Neuronal stem cell (in vitro differentiated cells): Measurements from ENCODE around the gene PFN1.

Experiments used
- DNase-seq: peaks from one replicate; pipeline ENCODE4 v3.0.0-alpha.2; 2013; ENCODE audit warnings: low spot score
- H2AFZ ChIP-seq: one replicate; pipeline ENCODE4 v1.6.1; 2013; ENCODE audit warnings: mild to moderate bottlenecking, low read length, inconsistent platforms
- H2AK5ac ChIP-seq: 2 replicates; pipeline ENCODE4 v1.6.1; 2013; ENCODE audit warnings: low read depth, mild to moderate bottlenecking, inconsistent platforms, low read length, moderate library complexity, mixed read lengths
- H2BK120ac ChIP-seq: 2 replicates; pipeline ENCODE4 v1.6.1; 2013; ENCODE audit warnings: low read depth, mild to moderate bottlenecking, inconsistent platforms, low read length, moderate library complexity, mixed read lengths
- H2BK12ac ChIP-seq: one replicate; pipeline ENCODE4 v1.6.1; 2013; ENCODE audit warnings: low read length, inconsistent platforms
- H2BK15ac ChIP-seq: 2 replicates; pipeline ENCODE4 v1.6.1; 2013; ENCODE audit warnings: mild to moderate bottlenecking, low read length, inconsistent platforms, mixed read lengths
- H2BK5ac ChIP-seq: one replicate; pipeline ENCODE4 v1.6.1; 2013; ENCODE audit warnings: inconsistent platforms, mild to moderate bottlenecking, low read length, moderate library complexity
- H3K14ac ChIP-seq: one replicate; pipeline ENCODE4 v1.6.1; 2013; ENCODE audit warnings: low read length, inconsistent platforms
- H3K18ac ChIP-seq: 2 replicates; pipeline ENCODE4 v1.6.1; 2013; ENCODE audit warnings: low read length, inconsistent platforms
- H3K23ac ChIP-seq: 2 replicates; pipeline ENCODE4 v1.6.1; 2013; ENCODE audit warnings: low read depth, mild to moderate bottlenecking, mixed read lengths, low read length, inconsistent platforms; ENCODE audit not compliant: poor library complexity
- H3K27ac ChIP-seq: replicated peaks from 3 replicates; pipeline ENCODE4 v1.5.1; 2013; ENCODE audit warnings: low read length, inconsistent platforms
- H3K27me3 ChIP-seq, 3 experiments: 2 replicates each; pipeline ENCODE4 v1.6.1; 2013; ENCODE audit warnings: low read length in 3 of 3, mild to moderate bottlenecking in 2 of 3, inconsistent platforms in 1 of 3, low read depth in 1 of 3, mixed read lengths in 1 of 3, moderate library complexity in 1 of 3; ENCODE audit not compliant: control insufficient read depth in 3 of 3, insufficient read depth in 3 of 3
- H3K36me3 ChIP-seq, 2 donors: replicated peaks in 1 of 2; 2 replicates each; pipeline ENCODE4 v1.6.1; 2013; ENCODE audit warnings: low read length in 2 of 2; ENCODE audit not compliant: control insufficient read depth in 2 of 2, insufficient read depth in 2 of 2
- H3K4ac ChIP-seq: 2 replicates; pipeline ENCODE4 v1.6.1; 2013; ENCODE audit warnings: inconsistent platforms, mild to moderate bottlenecking, low read length, moderate library complexity
- H3K4me1 ChIP-seq, 2 donors: 1 replicate in 1 of 2; 2 replicates in 1 of 2; pipeline ENCODE4 v1.6.1; 2013; ENCODE audit warnings: low read length in 2 of 2, low read depth in 1 of 2; ENCODE audit not compliant: control insufficient read depth in 2 of 2, insufficient read depth in 1 of 2
- H3K4me2 ChIP-seq: one replicate; pipeline ENCODE4 v1.6.1; 2013; ENCODE audit warnings: mild to moderate bottlenecking, low read length, inconsistent platforms; ENCODE audit not compliant: insufficient read depth, poor library complexity, severe bottlenecking
- H3K4me3 ChIP-seq, 2 donors: 2 replicates each; pipeline ENCODE4 v1.5.1; 2013; ENCODE audit warnings: low read length in 2 of 2, mild to moderate bottlenecking in 2 of 2, inconsistent platforms in 1 of 2, moderate library complexity in 1 of 2
- H3K79me1 ChIP-seq: one replicate; pipeline ENCODE4 v1.6.1; 2013; ENCODE audit warnings: low read depth, mild to moderate bottlenecking, inconsistent platforms, low read length, moderate library complexity
- H3K9ac ChIP-seq: one replicate; pipeline ENCODE4 v1.6.1; 2013; ENCODE audit warnings: mild to moderate bottlenecking, low read depth, low read length, inconsistent platforms; ENCODE audit not compliant: poor library complexity
- H3K9me3 ChIP-seq, 2 donors: replicated peaks in 1 of 2; 2 replicates each; pipeline versions ENCODE3 to v1.6.1; 2013; ENCODE audit warnings: low read length in 2 of 2, mild to moderate bottlenecking in 2 of 2, inconsistent platforms in 1 of 2, low read depth in 1 of 2, mixed read lengths in 1 of 2, moderate library complexity in 1 of 2; ENCODE audit not compliant: control insufficient read depth in 2 of 2, insufficient read depth in 1 of 2
- H4K8ac ChIP-seq: one replicate; pipeline ENCODE4 v1.6.1; 2013; ENCODE audit warnings: low read depth, mild to moderate bottlenecking, inconsistent platforms, low read length, moderate library complexity
- H4K91ac ChIP-seq: one replicate; pipeline ENCODE4 v1.6.1; 2013; ENCODE audit warnings: low read length, low read depth, mild to moderate bottlenecking, inconsistent platforms; ENCODE audit not compliant: poor library complexity
- WGBS, 2 donors: extraction: QIAGEN DNeasy Blood & Tissue Kit; methylation state at CpG; one replicate each; pipeline ENCODE4 v1.1.7; 2013; ENCODE audit warnings: missing lambda C conversion rate in 2 of 2, mixed read lengths in 1 of 2; ENCODE audit not compliant: insufficient read length in 2 of 2, insufficient replicate concordance in 1 of 2; ENCODE audit errors: extremely low coverage in 2 of 2; 5-methylcytosine and 5-hydroxymethylcytosine counted together

PFN1 gene

GRCh38 chr17:4969551-4970173 lies 21.3 kb upstream of the PFN1 start:
- Histone ChIP-seq H2BK15ac (no peak overlapping the region), H4K91ac (no peak overlapping the region), H3K4ac (no peak overlapping the region), H2BK5ac (no peak overlapping the region), H3K36me3 (peaks cover 11 to 28% of the 10 kb centered on the region in 2 donors), H4K8ac (no peak overlapping the region), H3K9me3 (peaks cover 5 to 9% of the 10 kb centered on the region in 2 donors), H3K23ac (no peak overlapping the region), H2BK12ac (no peak overlapping the region), H3K27ac (no peak overlapping the region), H3K4me1 (peaks cover 6 to 15% of the 10 kb centered on the region in 2 donors), H3K27me3 (no peaks in the 10 kb centered on the region), H3K18ac (no peak overlapping the region), H2AFZ (no peak overlapping the region), H3K9ac (no peak overlapping the region), H2AK5ac (no peak overlapping the region), H3K4me2 (no peak overlapping the region), H2BK120ac (no peak overlapping the region), H3K4me3 (peak overlapping the region; percentile 10 to 67), H3K14ac (no peak overlapping the region), H3K79me1 (peaks cover 2% of the 10 kb centered on the region)
- WGBS, 2 donors, result no CpG with 5 or more reads among the region's 16 CpGs
- no peak for DNase-seq

- peak overlapping the region; percentile 99 for H3K18ac ChIP-seq
- WGBS, 2 donors, result no CpG with 5 or more reads among the region's 15 CpGs
- H3K27me3 ChIP-seq, result no peaks in the 10 kb centered on the region
- no peak overlapping the region for H2BK12ac ChIP-seq
- peak overlapping the region; percentile 82 for H3K27ac ChIP-seq
- peak overlapping the region; percentile 52 for H4K8ac ChIP-seq
- peak overlapping the region; percentile 84 for H2AFZ ChIP-seq
- peaks cover 2% of the 10 kb centered on the region for H3K79me1 ChIP-seq
- peaks cover 3 to 9% of the 10 kb centered on the region in 2 donors for H3K9me3 ChIP-seq
- H3K4ac ChIP-seq, result no peak overlapping the region
- peak overlapping the region; percentile 97 for H2BK5ac ChIP-seq
- peak overlapping the region; percentile 94 for H3K9ac ChIP-seq
- peaks cover 9 to 28% of the 10 kb centered on the region in 2 donors for H3K36me3 ChIP-seq
- H4K91ac ChIP-seq, result no peak overlapping the region
- H2BK15ac ChIP-seq, result peak overlapping the region; percentile 96
- H3K4me1 ChIP-seq, result peaks cover 6 to 15% of the 10 kb centered on the region in 2 donors
- peak overlapping the region; percentile 11 for H3K14ac ChIP-seq
- H3K4me3 ChIP-seq, result peak overlapping the region; percentile 67 to 85
- H3K23ac ChIP-seq, result no peak overlapping the region
- DNase-seq, result no peak
- no peak overlapping the region for H2BK120ac ChIP-seq
- H2AK5ac ChIP-seq, result peak overlapping the region; percentile 59
- H3K4me2 ChIP-seq, result peak overlapping the region; percentile 80
Observed at GRCh38 chr17:4969047-4969550, 20.8 kb upstream of the PFN1 start.

- peaks cover 2% of the 10 kb centered on the region for H3K79me1 ChIP-seq
- peaks cover 6 to 15% of the 10 kb centered on the region in 2 donors for H3K4me1 ChIP-seq
- peak overlapping the region; percentile 81 for H3K23ac ChIP-seq
- WGBS, 2 donors, result no CpG with 5 or more reads among the region's 23 CpGs
- peak overlapping the region; percentile 80 for H3K4me2 ChIP-seq
- H4K91ac ChIP-seq, result no peak overlapping the region
- peak overlapping the region; percentile 94 for H3K9ac ChIP-seq
- H3K9me3 ChIP-seq, result peaks cover 3 to 9% of the 10 kb centered on the region in 2 donors
- peak overlapping the region; percentile 96 for H2BK15ac ChIP-seq
- H2BK12ac ChIP-seq, result no peak overlapping the region
- peak overlapping the region; percentile 97 for H2BK5ac ChIP-seq
- H3K14ac ChIP-seq, result peak overlapping the region; percentile 94
- no peak for DNase-seq
- H3K4me3 ChIP-seq, result peak overlapping the region; percentile 67 to 85
- H3K27ac ChIP-seq, result peak overlapping the region; percentile 82
- H3K18ac ChIP-seq, result peak overlapping the region; percentile 99
- H3K27me3 ChIP-seq, result no peaks in the 10 kb centered on the region
- H3K4ac ChIP-seq, result peak overlapping the region; percentile 90
- peaks cover 8 to 28% of the 10 kb centered on the region in 2 donors for H3K36me3 ChIP-seq
- no peak overlapping the region for H2BK120ac ChIP-seq
- H2AK5ac ChIP-seq, result peak overlapping the region; percentile 59
- peak overlapping the region; percentile 84 for H2AFZ ChIP-seq
- H4K8ac ChIP-seq, result peak overlapping the region; percentile 52
Observed at GRCh38 chr17:4968486-4969046, 20.2 kb upstream of the PFN1 start.
